HepG2 (cell line): ENCODE data around the gene SRSF3. TPM values are rescaled to one million over a fixed set of nuclear protein-coding genes. Genes with fewer than 3 reads are reported as not detected.

Experiments used
- BRD4 ChIP-seq: sonication (generic); formaldehyde crosslinking; IDR thresholded peaks from 2 replicates; pipeline ENCODE4 v1.4.0; 2020; ENCODE audit warnings: missing genetic modification reagents
- CCAR2 ChIP-seq: fragments of 200-400 bp; formaldehyde crosslinking; optimal IDR thresholded peaks from 2 replicates; pipeline ENCODE3; 2018; ENCODE audit warnings: low read depth, mild to moderate bottlenecking, low read length, moderate library complexity
- FOXK1 ChIP-seq: sonication (generic); formaldehyde crosslinking; IDR thresholded peaks from 2 replicates; pipeline ENCODE4 v1.4.0; 2020; ENCODE audit warnings: low read depth, missing genetic modification reagents, borderline replicate concordance
- MATR3 ChIP-seq: sonication (generic); formaldehyde crosslinking; IDR thresholded peaks from 2 replicates; pipeline ENCODE4 v1.4.0; 2020; ENCODE audit warnings: missing genetic modification reagents
- NCOR1 ChIP-seq: fragments of 200-600 bp; sonication (generic); IDR thresholded peaks from 2 replicates; pipeline ENCODE4 v1.7.0; 2017; ENCODE audit warnings: antibody characterized with exemption, low read length, borderline replicate concordance
- PHF20 ChIP-seq: sonication (generic); formaldehyde crosslinking; IDR thresholded peaks from 2 replicates; pipeline ENCODE4 v1.5.0; 2020; ENCODE audit warnings: mild to moderate bottlenecking, missing genetic modification reagents
- RAD21 ChIP-seq: fragments of 450-650 bp; formaldehyde crosslinking; IDR thresholded peaks from 2 replicates; pipeline ENCODE4 v1.5.0; 2020; ENCODE audit warnings: mild to moderate bottlenecking
- TEAD2 ChIP-seq: sonication (generic); formaldehyde crosslinking; IDR thresholded peaks from 2 replicates; pipeline ENCODE4 v1.9.0; 2021; ENCODE audit warnings: missing genetic modification reagents
- TSC22D2 ChIP-seq: sonication (generic); formaldehyde crosslinking; IDR thresholded peaks from 2 replicates; pipeline ENCODE4 v1.5.1; 2020; ENCODE audit warnings: missing genetic modification reagents, mild to moderate bottlenecking, borderline replicate concordance
- ZNF75D ChIP-seq: sonication (generic); formaldehyde crosslinking; IDR thresholded peaks from 2 replicates; pipeline ENCODE4 v1.8.1; 2023; ENCODE audit warnings: missing genetic modification reagents, mild to moderate bottlenecking, borderline replicate concordance
- polyA plus RNA-seq, 8 experiments: library from polyadenylated mRNA; depleted of rRNA in 3 of 8; stranded (reverse) in 7 of 8; unstranded in 1 of 8; fragments of >200 nt; fragmentation: Illumina TruSeq in 4 of 8; extraction: Trizol in 4 of 8; gene quantifications; 2 replicates each; pipeline versions ENCODE4 v1.2.1 to v1.2.3, GENCODE V29; 2011 to 2016; ENCODE audit warnings: low read depth in 4 of 8, missing spikeins in 1 of 8, mixed read lengths in 1 of 8; ENCODE audit not compliant: insufficient read depth in 1 of 8
- total RNA-seq, 5 experiments: library from RNA; depleted of rRNA; stranded (reverse); fragments of >200 nt; fragmentation: Illumina TruSeq; extraction: Trizol; gene quantifications; 2 replicates each; pipeline ENCODE4 v1.2.3, GENCODE V29; 2016; ENCODE audit warnings: low read depth in 1 of 5
- TF ChIP-seq, protein P1 (sequence below): sonication (generic); formaldehyde crosslinking; IDR thresholded peaks from 2 replicates; pipeline ENCODE4 v1.5.1; 2020; ENCODE audit warnings: missing genetic modification reagents, mild to moderate bottlenecking, borderline replicate concordance
- TF ChIP-seq, protein P2 (sequence below): sonication (generic); formaldehyde crosslinking; IDR thresholded peaks from 2 replicates; pipeline ENCODE4 v1.8.1; 2023; ENCODE audit warnings: mild to moderate bottlenecking, moderate library complexity, missing genetic modification reagents
- TF ChIP-seq, protein P3 (sequence below): sonication (generic); formaldehyde crosslinking; IDR thresholded peaks from 2 replicates; pipeline ENCODE4 v1.4.0; 2020; ENCODE audit warnings: missing genetic modification reagents, borderline replicate concordance
- TF ChIP-seq, protein P4 (sequence below): sonication (generic); formaldehyde crosslinking; IDR thresholded peaks from 2 replicates; pipeline ENCODE4 v1.5.0; 2020; ENCODE audit warnings: mild to moderate bottlenecking, missing genetic modification reagents, borderline replicate concordance
- TF ChIP-seq, protein P5 (sequence below): sonication (generic); formaldehyde crosslinking; IDR thresholded peaks from 2 replicates; pipeline ENCODE4 v1.4.0; 2020; ENCODE audit warnings: missing genetic modification reagents
- TF ChIP-seq, protein P6 (sequence below): sonication (generic); formaldehyde crosslinking; IDR thresholded peaks from 2 replicates; pipeline ENCODE4 v1.8.0; 2022; ENCODE audit warnings: missing genetic modification reagents, mild to moderate bottlenecking, borderline replicate concordance

Gene SRSF3
- total and polyA plus RNA-seq, 2 of the 13 experiments (the other 11 are each of a cell fraction or from before 2014, with no cell fraction given): 206 to 684 TPM

DNA sequence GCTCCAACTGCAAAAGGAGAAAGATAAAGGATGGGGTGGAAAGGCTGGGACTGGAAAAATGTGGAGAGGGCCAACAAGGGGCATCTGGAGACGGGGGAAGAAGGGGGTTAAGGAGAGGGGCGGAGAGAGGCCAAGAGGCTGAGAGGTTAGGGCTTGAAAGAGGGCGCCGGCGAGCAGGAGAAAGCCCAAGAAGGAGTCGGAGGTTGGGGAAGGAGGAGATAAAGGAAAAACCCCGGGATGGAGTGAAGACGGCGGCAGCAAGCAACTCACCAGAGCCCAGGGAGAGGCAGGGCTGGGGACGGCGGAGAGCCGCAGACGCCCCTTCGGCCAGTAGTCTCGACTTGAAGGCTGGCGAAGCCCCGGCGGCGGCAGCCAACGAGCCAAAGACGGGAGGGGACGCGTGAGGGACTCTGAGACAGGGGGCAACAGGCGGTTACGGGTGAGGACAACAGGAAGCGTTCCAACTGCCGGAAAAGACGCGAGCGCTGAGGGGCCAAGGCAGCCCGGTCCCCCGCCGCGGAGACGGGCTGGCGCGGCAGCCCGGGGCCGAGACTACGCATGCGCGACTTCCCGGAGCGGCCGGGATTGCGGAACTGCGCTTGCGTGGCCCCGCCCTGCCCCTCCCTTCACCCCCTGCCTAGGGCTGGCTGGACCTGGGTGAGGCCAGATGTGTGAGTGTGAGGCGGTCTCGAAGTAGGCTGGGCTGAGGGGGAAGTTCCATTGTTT lies 47.1 kb upstream of the SRSF3 start, which contains the start of gene STK38 (continued):
- TF ChIP-seq FOXK1 (no peak; the same call in 1 of the 2 replicates), BRD4 (CRISPR knock-in tag) (peak; percentile 79; the same call in 1 of the 2 replicates), RAD21 (0 out of 2 replicates have a peak, but pooled peaks have one; percentile 16), CCAR2 (no peak), TSC22D2 (peak; percentile 76; the same call in 1 of the 2 replicates), MATR3 (CRISPR knock-in tag) (no peak), ZNF75D (no peak), NCOR1 (no peak), PHF20 (peak; percentile 70), TEAD2 (CRISPR knock-in tag) (no peak)
- TF ChIP-seq, protein P1, sequence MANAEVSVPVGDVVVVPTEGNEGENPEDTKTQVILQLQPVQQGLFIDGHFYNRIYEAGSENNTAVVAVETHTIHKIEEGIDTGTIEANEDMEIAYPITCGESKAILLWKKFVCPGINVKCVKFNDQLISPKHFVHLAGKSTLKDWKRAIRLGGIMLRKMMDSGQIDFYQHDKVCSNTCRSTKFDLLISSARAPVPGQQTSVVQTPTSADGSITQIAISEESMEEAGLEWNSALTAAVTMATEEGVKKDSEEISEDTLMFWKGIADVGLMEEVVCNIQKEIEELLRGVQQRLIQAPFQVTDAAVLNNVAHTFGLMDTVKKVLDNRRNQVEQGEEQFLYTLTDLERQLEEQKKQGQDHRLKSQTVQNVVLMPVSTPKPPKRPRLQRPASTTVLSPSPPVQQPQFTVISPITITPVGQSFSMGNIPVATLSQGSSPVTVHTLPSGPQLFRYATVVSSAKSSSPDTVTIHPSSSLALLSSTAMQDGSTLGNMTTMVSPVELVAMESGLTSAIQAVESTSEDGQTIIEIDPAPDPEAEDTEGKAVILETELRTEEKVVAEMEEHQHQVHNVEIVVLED (CRISPR knock-in tag): peak; percentile 37; the same call in 1 of the 2 replicates
- TF ChIP-seq, protein P2, sequence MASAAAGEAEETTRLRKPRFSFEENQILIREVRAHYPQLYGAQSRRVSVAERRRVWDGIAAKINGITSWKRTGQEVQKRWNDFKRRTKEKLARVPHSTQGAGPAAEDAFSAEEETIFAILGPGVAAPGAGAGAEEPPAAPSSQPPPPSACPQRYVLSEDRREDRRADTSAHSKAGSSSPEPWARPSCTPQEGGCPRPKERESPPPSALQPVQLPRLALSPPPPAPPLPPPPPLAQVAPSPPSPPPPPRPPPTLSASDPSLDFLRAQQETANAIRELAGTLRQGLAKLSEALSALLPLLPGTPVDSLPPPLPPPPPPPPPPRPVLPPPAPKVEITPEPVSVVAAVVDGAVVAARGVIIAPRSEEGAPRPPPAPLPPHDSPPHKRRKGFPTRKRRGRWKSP (CRISPR knock-in tag): no peak
- TF ChIP-seq, protein P3, sequence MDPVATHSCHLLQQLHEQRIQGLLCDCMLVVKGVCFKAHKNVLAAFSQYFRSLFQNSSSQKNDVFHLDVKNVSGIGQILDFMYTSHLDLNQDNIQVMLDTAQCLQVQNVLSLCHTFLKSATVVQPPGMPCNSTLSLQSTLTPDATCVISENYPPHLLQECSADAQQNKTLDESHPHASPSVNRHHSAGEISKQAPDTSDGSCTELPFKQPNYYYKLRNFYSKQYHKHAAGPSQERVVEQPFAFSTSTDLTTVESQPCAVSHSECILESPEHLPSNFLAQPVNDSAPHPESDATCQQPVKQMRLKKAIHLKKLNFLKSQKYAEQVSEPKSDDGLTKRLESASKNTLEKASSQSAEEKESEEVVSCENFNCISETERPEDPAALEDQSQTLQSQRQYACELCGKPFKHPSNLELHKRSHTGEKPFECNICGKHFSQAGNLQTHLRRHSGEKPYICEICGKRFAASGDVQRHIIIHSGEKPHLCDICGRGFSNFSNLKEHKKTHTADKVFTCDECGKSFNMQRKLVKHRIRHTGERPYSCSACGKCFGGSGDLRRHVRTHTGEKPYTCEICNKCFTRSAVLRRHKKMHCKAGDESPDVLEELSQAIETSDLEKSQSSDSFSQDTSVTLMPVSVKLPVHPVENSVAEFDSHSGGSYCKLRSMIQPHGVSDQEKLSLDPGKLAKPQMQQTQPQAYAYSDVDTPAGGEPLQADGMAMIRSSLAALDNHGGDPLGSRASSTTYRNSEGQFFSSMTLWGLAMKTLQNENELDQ (CRISPR knock-in tag): no peak
- TF ChIP-seq, protein P4, sequence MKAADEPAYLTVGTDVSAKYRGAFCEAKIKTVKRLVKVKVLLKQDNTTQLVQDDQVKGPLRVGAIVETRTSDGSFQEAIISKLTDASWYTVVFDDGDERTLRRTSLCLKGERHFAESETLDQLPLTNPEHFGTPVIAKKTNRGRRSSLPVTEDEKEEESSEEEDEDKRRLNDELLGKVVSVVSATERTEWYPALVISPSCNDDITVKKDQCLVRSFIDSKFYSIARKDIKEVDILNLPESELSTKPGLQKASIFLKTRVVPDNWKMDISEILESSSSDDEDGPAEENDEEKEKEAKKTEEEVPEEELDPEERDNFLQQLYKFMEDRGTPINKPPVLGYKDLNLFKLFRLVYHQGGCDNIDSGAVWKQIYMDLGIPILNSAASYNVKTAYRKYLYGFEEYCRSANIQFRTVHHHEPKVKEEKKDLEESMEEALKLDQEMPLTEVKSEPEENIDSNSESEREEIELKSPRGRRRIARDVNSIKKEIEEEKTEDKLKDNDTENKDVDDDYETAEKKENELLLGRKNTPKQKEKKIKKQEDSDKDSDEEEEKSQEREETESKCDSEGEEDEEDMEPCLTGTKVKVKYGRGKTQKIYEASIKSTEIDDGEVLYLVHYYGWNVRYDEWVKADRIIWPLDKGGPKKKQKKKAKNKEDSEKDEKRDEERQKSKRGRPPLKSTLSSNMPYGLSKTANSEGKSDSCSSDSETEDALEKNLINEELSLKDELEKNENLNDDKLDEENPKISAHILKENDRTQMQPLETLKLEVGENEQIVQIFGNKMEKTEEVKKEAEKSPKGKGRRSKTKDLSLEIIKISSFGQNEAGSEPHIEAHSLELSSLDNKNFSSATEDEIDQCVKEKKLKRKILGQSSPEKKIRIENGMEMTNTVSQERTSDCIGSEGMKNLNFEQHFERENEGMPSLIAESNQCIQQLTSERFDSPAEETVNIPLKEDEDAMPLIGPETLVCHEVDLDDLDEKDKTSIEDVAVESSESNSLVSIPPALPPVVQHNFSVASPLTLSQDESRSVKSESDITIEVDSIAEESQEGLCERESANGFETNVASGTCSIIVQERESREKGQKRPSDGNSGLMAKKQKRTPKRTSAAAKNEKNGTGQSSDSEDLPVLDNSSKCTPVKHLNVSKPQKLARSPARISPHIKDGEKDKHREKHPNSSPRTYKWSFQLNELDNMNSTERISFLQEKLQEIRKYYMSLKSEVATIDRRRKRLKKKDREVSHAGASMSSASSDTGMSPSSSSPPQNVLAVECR (CRISPR knock-in tag): peak; percentile 91
- TF ChIP-seq, protein P5, sequence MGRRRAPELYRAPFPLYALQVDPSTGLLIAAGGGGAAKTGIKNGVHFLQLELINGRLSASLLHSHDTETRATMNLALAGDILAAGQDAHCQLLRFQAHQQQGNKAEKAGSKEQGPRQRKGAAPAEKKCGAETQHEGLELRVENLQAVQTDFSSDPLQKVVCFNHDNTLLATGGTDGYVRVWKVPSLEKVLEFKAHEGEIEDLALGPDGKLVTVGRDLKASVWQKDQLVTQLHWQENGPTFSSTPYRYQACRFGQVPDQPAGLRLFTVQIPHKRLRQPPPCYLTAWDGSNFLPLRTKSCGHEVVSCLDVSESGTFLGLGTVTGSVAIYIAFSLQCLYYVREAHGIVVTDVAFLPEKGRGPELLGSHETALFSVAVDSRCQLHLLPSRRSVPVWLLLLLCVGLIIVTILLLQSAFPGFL (CRISPR knock-in tag): no peak
- TF ChIP-seq, protein P6, sequence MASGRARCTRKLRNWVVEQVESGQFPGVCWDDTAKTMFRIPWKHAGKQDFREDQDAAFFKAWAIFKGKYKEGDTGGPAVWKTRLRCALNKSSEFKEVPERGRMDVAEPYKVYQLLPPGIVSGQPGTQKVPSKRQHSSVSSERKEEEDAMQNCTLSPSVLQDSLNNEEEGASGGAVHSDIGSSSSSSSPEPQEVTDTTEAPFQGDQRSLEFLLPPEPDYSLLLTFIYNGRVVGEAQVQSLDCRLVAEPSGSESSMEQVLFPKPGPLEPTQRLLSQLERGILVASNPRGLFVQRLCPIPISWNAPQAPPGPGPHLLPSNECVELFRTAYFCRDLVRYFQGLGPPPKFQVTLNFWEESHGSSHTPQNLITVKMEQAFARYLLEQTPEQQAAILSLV (CRISPR knock-in tag): peak; percentile 93; the same call in 1 of the 2 replicates
